ENCODE measurements around the gene EDNRA. TPM values are rescaled to one million over a fixed set of nuclear protein-coding genes. Genes with fewer than 3 reads are reported as not detected.

Gene EDNRA
- total and polyA plus RNA-seq, 8 donors: 0.58 to 24.6 (median 4.1) TPM; not detected in 1

GRCh38 chr4:147453561-147454141 is 27.2 kb upstream of the EDNRA start:
- Histone ChIP-seq H3K4me3 (no peak overlapping the region), H3K27ac (no peak overlapping the region), H3K36me3 (no peaks in the 10 kb centered on the region), H3K4me1 (no peaks in the 10 kb centered on the region), H3K9me3 (no peaks in the 10 kb centered on the region), H3K27me3 (no peaks in the 10 kb centered on the region)
- no peak for TF ChIP-seq CTCF (IDR thresholded peaks at IDR 0.05)
- no peak for TF ChIP-seq POLR2A (IDR thresholded peaks at IDR 0.05)
- no peak for TF ChIP-seq EP300 (IDR thresholded peaks at IDR 0.05)
- no peak for TF ChIP-seq POLR2AphosphoS5 (IDR thresholded peaks at IDR 0.05)
- 49 to 57% (median 50%) methylated on average over 2 of the region's 2 CpGs for WGBS, 5 donors
- intact Hi-C loops (cut with DNase I; ENCODE audit: low total_unique reads): no loop called here
- peak in 1 of 2 donors; percentile 2 for DNase-seq

GRCh38 chr4:147456706-147457105 is 24.2 kb upstream of the EDNRA start:
- no peak overlapping the region for H3K4me3 ChIP-seq
- TF ChIP-seq CTCF (IDR thresholded peaks at IDR 0.05): no peak
- no peak for TF ChIP-seq POLR2A (IDR thresholded peaks at IDR 0.05)
- no peak for TF ChIP-seq POLR2AphosphoS5 (IDR thresholded peaks at IDR 0.05)
- TF ChIP-seq EP300 (IDR thresholded peaks at IDR 0.05): no peak
- WGBS, 5 donors: 71 to 88% (median 87%) methylated on average over 5 of the region's 5 CpGs
- H3K27ac ChIP-seq: no peak overlapping the region
- intact Hi-C loops (cut with DNase I; ENCODE audit: low total_unique reads): no loop called here
- H3K27me3 ChIP-seq: no peaks in the 10 kb centered on the region
- no peaks in the 10 kb centered on the region for H3K36me3 ChIP-seq
- DNase-seq: no peak
- H3K9me3 ChIP-seq: no peaks in the 10 kb centered on the region
- H3K4me1 ChIP-seq: no peaks in the 10 kb centered on the region

GRCh38 chr4:147461161-147461560 is 19.7 kb upstream of the EDNRA start:
- no peak for DNase-seq

GRCh38 chr4:147463065-147463464 is 17.8 kb upstream of the EDNRA start:
- peaks cover 0 to 12% (median 9%) of the 10 kb centered on the region in 4 donors for H3K9me3 ChIP-seq
- TF ChIP-seq CTCF (IDR thresholded peaks at IDR 0.05) (no peak), POLR2A (IDR thresholded peaks at IDR 0.05) (no peak), EP300 (IDR thresholded peaks at IDR 0.05) (no peak), POLR2AphosphoS5 (IDR thresholded peaks at IDR 0.05) (no peak)

More at GRCh38 chr4:147461161-147461560, 19.7 kb upstream of the EDNRA start:
- TF ChIP-seq POLR2AphosphoS5 (IDR thresholded peaks at IDR 0.05): no peak
- no peak for TF ChIP-seq CTCF (IDR thresholded peaks at IDR 0.05)
- no peak for TF ChIP-seq POLR2A (IDR thresholded peaks at IDR 0.05)
- TF ChIP-seq EP300 (IDR thresholded peaks at IDR 0.05): no peak
- Histone ChIP-seq H3K27ac (no peak overlapping the region), H3K9me3 (peaks cover 0 to 12% (median 9%) of the 10 kb centered on the region in 4 donors), H3K4me1 (no peaks in the 10 kb centered on the region), H3K36me3 (no peaks in the 10 kb centered on the region), H3K4me3 (no peak overlapping the region), H3K27me3 (no peaks in the 10 kb centered on the region)
- WGBS, 5 donors: 81 to 97% (median 90%) methylated on average over 1 of the region's 1 CpG
- intact Hi-C loops (cut with DNase I; ENCODE audit: low total_unique reads): no loop called here

More at GRCh38 chr4:147463065-147463464, 17.8 kb upstream of the EDNRA start:
- no peak for DNase-seq
- intact Hi-C loops (cut with DNase I; ENCODE audit: low total_unique reads): no loop called here
- 50 to 69% (median 55%) methylated on average over 4 of the region's 4 CpGs for WGBS, 5 donors
- H3K4me1 ChIP-seq: no peaks in the 10 kb centered on the region
- no peak overlapping the region for H3K4me3 ChIP-seq
- no peaks in the 10 kb centered on the region for H3K27me3 ChIP-seq
- peak overlapping the region in 1 of 5 donors; percentile 64 for H3K27ac ChIP-seq
- no peaks in the 10 kb centered on the region for H3K36me3 ChIP-seq
